Neural crest cell (in vitro differentiated cells): ENCODE data around the gene ANXA8. TPM values are rescaled to one million over a fixed set of nuclear protein-coding genes. Genes with fewer than 3 reads are reported as not detected.

Source experiments
- DNase-seq: peaks from one replicate; pipeline ENCODE4 v3.0.0; 2021; ENCODE audit warnings: low read depth, mixed read lengths, low spot score
- H3K27ac Mint-ChIP-seq: one replicate; pipeline ENCODE4 v1.8.0; 2021; ENCODE audit warnings: mild to moderate bottlenecking, mixed read lengths; ENCODE audit not compliant: unreplicated experiment
- H3K27me3 Mint-ChIP-seq: 2 replicates; pipeline ENCODE4 v1.8.0; 2021; ENCODE audit warnings: low read depth, mild to moderate bottlenecking, mixed read lengths
- H3K36me3 Mint-ChIP-seq: 2 replicates; pipeline ENCODE4 v1.8.0; 2021; ENCODE audit warnings: low read depth, mild to moderate bottlenecking, mixed read lengths
- H3K4me1 Mint-ChIP-seq: 2 replicates; pipeline ENCODE4 v1.8.0; 2021; ENCODE audit warnings: mixed read lengths
- H3K4me3 Mint-ChIP-seq: one replicate; pipeline ENCODE4 v1.8.0; 2021; ENCODE audit warnings: mild to moderate bottlenecking, mixed read lengths
- H3K9me3 Mint-ChIP-seq: 2 replicates; pipeline ENCODE4 v1.8.0; 2021; ENCODE audit warnings: mixed read lengths
- CTCF ChIP-seq: fragments of 200-600 bp; sonication (generic); conservative IDR thresholded peaks from 2 replicates; pipeline ENCODE4 v1.5.0; 2021; ENCODE audit warnings: antibody characterized with exemption, mild to moderate bottlenecking
- total RNA-seq: library from RNA; stranded (reverse); gene quantifications from 2 replicates; pipeline ENCODE4 v1.2.1, GENCODE V29; 2021

The ANXA8 gene
- total RNA-seq, 1 donor from 2014 or later, result not detected

GRCh38 chr10:47449102-47449978 is 34.6 kb downstream of the ANXA8 start:
- no peak for DNase-seq
- no peak overlapping the region for H3K27ac Mint-ChIP-seq

GRCh38 chr10:47447705-47448104 is 36.2 kb downstream of the ANXA8 start:
- no peaks in the 10 kb centered on the region for H3K27me3 Mint-ChIP-seq
- TF ChIP-seq CTCF, result no peak
- H3K36me3 Mint-ChIP-seq, result no peaks in the 10 kb centered on the region
- H3K27ac Mint-ChIP-seq, result peak overlapping the region; percentile 81
- H3K4me1 Mint-ChIP-seq, result peaks cover 3% of the 10 kb centered on the region
- H3K4me3 Mint-ChIP-seq, result no peak overlapping the region
- no peak for DNase-seq
- H3K9me3 Mint-ChIP-seq, result peaks cover 10% of the 10 kb centered on the region

More at GRCh38 chr10:47449102-47449978, 34.6 kb downstream of the ANXA8 start:
- no peak for TF ChIP-seq CTCF
- Mint-ChIP-seq H3K36me3 (no peaks in the 10 kb centered on the region), H3K4me3 (no peak overlapping the region), H3K27me3 (no peaks in the 10 kb centered on the region), H3K4me1 (peaks cover 3% of the 10 kb centered on the region), H3K9me3 (peaks cover 10% of the 10 kb centered on the region)

DNA sequence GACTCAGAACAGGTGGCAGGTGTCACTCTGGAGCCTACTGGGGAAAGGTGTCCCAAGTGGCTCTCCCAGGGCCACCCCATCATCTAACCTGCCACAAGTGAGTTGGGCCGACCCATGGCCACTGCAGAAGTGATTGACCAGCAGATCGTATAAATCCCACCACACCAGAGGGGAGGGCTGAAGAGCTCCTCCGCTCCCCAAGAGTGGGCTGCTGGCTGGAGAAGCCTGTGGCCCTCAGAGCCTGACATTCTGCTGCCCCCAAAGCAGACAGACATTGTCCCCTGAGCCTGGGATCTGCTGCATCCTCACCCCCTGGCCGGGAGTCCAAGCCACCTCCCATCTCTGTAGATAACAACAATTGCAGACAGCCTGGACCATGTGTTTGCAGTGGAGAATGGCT is 36.7 kb downstream of the ANXA8 start:
- peaks cover 3% of the 10 kb centered on the region for H3K4me1 Mint-ChIP-seq
- no peak overlapping the region for H3K4me3 Mint-ChIP-seq
- no peak for TF ChIP-seq CTCF
- H3K27ac Mint-ChIP-seq, result no peak overlapping the region
- peaks cover 10% of the 10 kb centered on the region for H3K9me3 Mint-ChIP-seq
- no peaks in the 10 kb centered on the region for H3K27me3 Mint-ChIP-seq
- DNase-seq, result no peak
- no peaks in the 10 kb centered on the region for H3K36me3 Mint-ChIP-seq

DNA sequence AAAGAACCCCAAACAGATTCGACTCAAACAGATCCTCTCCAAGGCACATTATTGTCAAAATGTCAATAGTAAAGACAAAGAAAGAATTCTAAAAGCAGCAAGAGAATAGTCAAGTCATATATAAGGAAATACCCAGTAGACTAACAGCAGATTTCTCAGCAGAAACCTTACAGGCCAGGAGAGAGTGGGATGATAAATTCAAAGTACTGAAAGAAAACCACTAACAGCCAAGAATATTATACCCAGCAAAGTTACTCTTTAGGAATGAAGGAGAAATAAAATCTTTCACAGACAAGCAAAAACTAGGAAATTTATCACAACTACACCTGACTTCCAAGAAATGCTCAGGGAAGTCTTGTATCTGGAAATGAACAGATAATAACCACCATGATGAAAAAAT is 38.2 kb downstream of the ANXA8 start:
- H3K4me3 Mint-ChIP-seq, result no peak overlapping the region
- peaks cover 3% of the 10 kb centered on the region for H3K4me1 Mint-ChIP-seq
- DNase-seq, result no peak
- peaks cover 10% of the 10 kb centered on the region for H3K9me3 Mint-ChIP-seq
- no peaks in the 10 kb centered on the region for H3K36me3 Mint-ChIP-seq
- H3K27me3 Mint-ChIP-seq, result no peaks in the 10 kb centered on the region
- no peak for TF ChIP-seq CTCF
- no peak overlapping the region for H3K27ac Mint-ChIP-seq

DNA sequence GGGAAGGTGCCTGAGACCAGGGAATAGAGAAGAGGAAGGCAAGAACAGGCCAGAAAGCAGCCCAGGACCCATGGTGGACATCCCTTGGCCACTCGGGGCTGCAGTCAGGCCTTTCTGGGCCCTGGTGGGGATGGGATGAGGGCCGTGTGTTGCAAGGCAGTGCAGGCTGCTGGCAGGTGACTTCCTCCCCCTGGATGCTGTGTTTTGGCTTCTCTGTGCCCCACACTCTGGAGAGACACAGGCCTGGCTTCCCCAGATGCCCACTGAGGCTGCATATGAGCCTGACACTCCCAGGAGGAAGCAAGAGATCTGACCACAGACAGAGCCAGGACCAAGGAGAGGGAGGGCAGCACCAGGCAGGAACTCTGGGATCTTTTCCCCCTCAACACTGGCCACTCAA is 39.9 kb downstream of the ANXA8 start:
- Mint-ChIP-seq H3K27me3 (no peaks in the 10 kb centered on the region), H3K9me3 (peaks cover 10% of the 10 kb centered on the region), H3K27ac (no peak overlapping the region), H3K4me3 (no peak overlapping the region), H3K4me1 (peaks cover 3% of the 10 kb centered on the region), H3K36me3 (no peaks in the 10 kb centered on the region)
- no peak for TF ChIP-seq CTCF
- no peak for DNase-seq
